GM12878 (cell line): ENCODE data around the gene RSAD2.

ENCODE experiments used
- CTCF ChIP-seq, 3 experiments: IDR thresholded peaks in 2 of 3; conservative IDR thresholded peaks in 1 of 3; 2 replicates each; pipeline ENCODE4 v1.5.1; 2011; ENCODE audit warnings: low read depth in 3 of 3, low read length in 3 of 3, mild to moderate bottlenecking in 3 of 3, control low read depth in 2 of 3, moderate library complexity in 2 of 3, inconsistent platforms in 1 of 3, mixed read lengths in 1 of 3; ENCODE audit not compliant: control insufficient read depth in 2 of 3, insufficient read depth in 1 of 3; ENCODE audit errors: extremely low read depth in 1 of 3
- FOXM1 ChIP-seq: IDR thresholded peaks from 2 replicates; pipeline ENCODE4 v1.6.1; 2012; ENCODE audit warnings: low read depth, mild to moderate bottlenecking, inconsistent platforms, low read length, moderate library complexity
- POLR2A ChIP-seq: IDR thresholded peaks from 2 replicates; pipeline ENCODE4 v1.6.1; 2011; ENCODE audit warnings: low read depth, mild to moderate bottlenecking, low read length
- REST ChIP-seq: IDR thresholded peaks from 2 replicates; pipeline ENCODE4 v1.6.1; 2012; ENCODE audit warnings: mild to moderate bottlenecking, low read depth, low read length
- ZNF274 ChIP-seq: IDR thresholded peaks from one replicate; pipeline ENCODE4 v1.8.0; 2011; ENCODE audit not compliant: insufficient read length, insufficient read depth
- ZSCAN29 ChIP-seq: fragments of 450-650 bp; IDR thresholded peaks from 2 replicates; pipeline ENCODE4 v1.6.1; 2017; ENCODE audit warnings: mild to moderate bottlenecking, moderate library complexity

- TF ChIP-seq POLR2A (no peak), REST (no peak), CTCF (IDR thresholded peaks at IDR 0.05 in 2 of 3, conservative IDR thresholded peaks at IDR 0.05 in 1 of 3; ENCODE audit: control insufficient read depth in 2 of 3, extremely low read depth in 1 of 3, insufficient read depth in 1 of 3, low read depth in 3 of 3, low read length in 3 of 3) (no peak), ZNF274 (no peak), FOXM1 (no peak), ZSCAN29 (no peak)
Measured at GRCh38 chr2:6940820-6941219, 63.2 kb downstream of the RSAD2 start.
